ENCODE data around the gene LRIG2. TPM values are rescaled to one million over a fixed set of nuclear protein-coding genes. Genes with fewer than 3 reads are reported as not detected.
A peak's percentile ranks its signal among the peaks of the same experiment; 100 is the strongest.

The LRIG2 gene
- total RNA-seq, 4 donors from 2014 or later: 9.4 to 43.7 (median 27.2) TPM

GRCh38 chr1:113126207-113126606 is 53.2 kb downstream of the LRIG2 start:
- H3K4me3 ChIP-seq: no peak overlapping the region
- intact Hi-C loops (cut with DNase I; ENCODE audit: low total_unique reads): no loop called here
- no peaks in the 10 kb centered on the region for H3K9me3 ChIP-seq
- peaks cover 0 to 10% (median 0%) of the 10 kb centered on the region in 4 donors for H3K4me1 ChIP-seq
- no peak overlapping the region for H3K27ac ChIP-seq
- no peak for TF ChIP-seq POLR2A (IDR thresholded peaks at IDR 0.05)
- TF ChIP-seq POLR2AphosphoS5 (IDR thresholded peaks at IDR 0.05): no peak
- DNase-seq: no peak
- H3K27me3 ChIP-seq: no peaks in the 10 kb centered on the region
- 96 to 100% methylated on average over 2 of the region's 2 CpGs for WGBS, 2 donors (ENCODE audit: low coverage in 1 of 2)
- H3K36me3 ChIP-seq: peaks cover 0 to 35% (median 17%) of the 10 kb centered on the region in 4 donors
- in situ Hi-C loops (cut with MboI; ENCODE audit: low pct_ligation_motif_present in 1 of 4, low pct_unique_long_range_greater_than_20kb in 1 of 4, low sequenced_read_pairs in 3 of 4): loop anchor here in 3 of 4 donors (25.0 kb wide), 2 partner anchors 261 to 686 kb away; partner anchors contain the start of genes MAGI3 (in 3 of the 3) and RSBN1 (in 1 of the 3)

GRCh38 chr1:113128116-113128515 is 55.1 kb downstream of the LRIG2 start:
- in situ Hi-C loops (cut with MboI; ENCODE audit: low pct_ligation_motif_present in 1 of 4, low pct_unique_long_range_greater_than_20kb in 1 of 4, low sequenced_read_pairs in 3 of 4) (loop anchor here in 3 of 4 donors (25.0 kb wide), 2 partner anchors 259 to 684 kb away; partner anchors contain the start of genes MAGI3 (in 3 of the 3) and RSBN1 (in 1 of the 3)), intact Hi-C loops (cut with DNase I; ENCODE audit: low total_unique reads) (no loop called here)
- Histone ChIP-seq H3K4me3 (no peak overlapping the region), H3K27me3 (no peaks in the 10 kb centered on the region), H3K4me1 (peaks cover 0 to 10% (median 0%) of the 10 kb centered on the region in 4 donors), H3K36me3 (peaks cover 0 to 30% (median 14%) of the 10 kb centered on the region in 4 donors), H3K27ac (peak overlapping the region in 3 of 4 donors; percentile 22 to 47 (median 36)), H3K9me3 (no peaks in the 10 kb centered on the region)
- no peak for TF ChIP-seq EP300 (IDR thresholded peaks at IDR 0.05; ENCODE audit: low read depth)
- TF ChIP-seq POLR2AphosphoS5 (IDR thresholded peaks at IDR 0.05): peak in 1 of 3 donors; percentile 9
- 61 to 70% methylated on average over 2 of the region's 2 CpGs for WGBS, 2 donors (ENCODE audit: low coverage in 1 of 2)
- DNase-seq: no peak

- H3K4me3 ChIP-seq: no peak overlapping the region
- no peaks in the 10 kb centered on the region for H3K27me3 ChIP-seq
- H3K36me3 ChIP-seq: peaks cover 0 to 21% (median 9%) of the 10 kb centered on the region in 4 donors
- H3K9me3 ChIP-seq: no peaks in the 10 kb centered on the region
- intact Hi-C loops (cut with DNase I; ENCODE audit: low total_unique reads): no loop called here
- no peak overlapping the region for H3K27ac ChIP-seq
- WGBS, 2 donors (ENCODE audit: low coverage in 1 of 2): 86 to 87% methylated on average over 4 to 6 of the region's 6 CpGs
- no peak for DNase-seq
- TF ChIP-seq POLR2A (IDR thresholded peaks at IDR 0.05): no peak
- no peak for TF ChIP-seq POLR2AphosphoS5 (IDR thresholded peaks at IDR 0.05)
- no peak for TF ChIP-seq EP300 (IDR thresholded peaks at IDR 0.05; ENCODE audit: low read depth)
- no peak for TF ChIP-seq CTCF (IDR thresholded peaks at IDR 0.05)
- H3K4me1 ChIP-seq: peaks cover 0 to 10% (median 0%) of the 10 kb centered on the region in 4 donors
- in situ Hi-C loops (cut with MboI; ENCODE audit: low pct_ligation_motif_present in 1 of 4, low pct_unique_long_range_greater_than_20kb in 1 of 4, low sequenced_read_pairs in 3 of 4): loop anchor here (10.0 to 25.0 kb wide), 4 partner anchors 258 to 683 kb away; partner anchors contain the start of genes MAGI3 (in 3 of the 4) and RSBN1 (in 1 of the 4)
These were observed 56.7 kb downstream of the LRIG2 start for GRCh38 chr1:113129529-113130185.

GRCh38 chr1:113133038-113133437 is 60.0 kb downstream of the LRIG2 start:
- intact Hi-C loops (cut with DNase I; ENCODE audit: low total_unique reads): no loop called here

More at GRCh38 chr1:113133038-113133437, 60.0 kb downstream of the LRIG2 start:
- no peak for DNase-seq
- Histone ChIP-seq H3K4me1 (peaks cover 0 to 7% (median 0%) of the 10 kb centered on the region in 4 donors), H3K36me3 (no peaks in the 10 kb centered on the region), H3K27me3 (no peaks in the 10 kb centered on the region), H3K27ac (no peak overlapping the region), H3K4me3 (no peak overlapping the region), H3K9me3 (no peaks in the 10 kb centered on the region)
- WGBS, 2 donors (ENCODE audit: low coverage in 1 of 2): 82 to 91% methylated on average over 3 to 4 of the region's 4 CpGs
- no peak for TF ChIP-seq POLR2A (IDR thresholded peaks at IDR 0.05)
- no peak for TF ChIP-seq CTCF (IDR thresholded peaks at IDR 0.05)
- no peak for TF ChIP-seq EP300 (IDR thresholded peaks at IDR 0.05; ENCODE audit: low read depth)
- TF ChIP-seq POLR2AphosphoS5 (IDR thresholded peaks at IDR 0.05): no peak
- in situ Hi-C loops (cut with MboI; ENCODE audit: low pct_ligation_motif_present in 1 of 4, low pct_unique_long_range_greater_than_20kb in 1 of 4, low sequenced_read_pairs in 3 of 4): loop anchor here (10.0 to 25.0 kb wide), 4 partner anchors 254 to 679 kb away; partner anchors contain the start of genes MAGI3 (in 3 of the 4) and RSBN1 (in 1 of the 4)

Data from transverse colon (tissue), 4 donors.